H9 (cell line): ENCODE measurements around the gene CHCHD6. TPM values are rescaled to one million over a fixed set of nuclear protein-coding genes. Genes with fewer than 3 reads are reported as not detected.
A peak's percentile ranks its signal among the peaks of the same experiment; 100 is the strongest.

Experiments
- DNase-seq: peaks from one replicate; pipeline ENCODE4 v3.0.0-alpha.2; 2017
- H2AFZ ChIP-seq: one replicate; pipeline ENCODE4 v1.6.1; 2013; ENCODE audit warnings: mild to moderate bottlenecking, low read length, control low read depth, moderate library complexity
- H2AK5ac ChIP-seq: 2 replicates; pipeline ENCODE4 v1.6.1; 2013; ENCODE audit warnings: low read length, control low read depth, mixed read lengths; ENCODE audit not compliant: insufficient read length
- H2BK120ac ChIP-seq: one replicate; pipeline ENCODE4 v1.6.1; 2013; ENCODE audit warnings: low read depth, mild to moderate bottlenecking, low read length, control low read depth, inconsistent platforms; ENCODE audit not compliant: poor library complexity, severe bottlenecking
- H2BK12ac ChIP-seq: 2 replicates; pipeline ENCODE4 v1.6.1; 2013; ENCODE audit warnings: low read length, control low read depth, mixed read lengths, low read depth; ENCODE audit not compliant: insufficient read length
- H2BK15ac ChIP-seq: 2 replicates; pipeline ENCODE4 v1.6.1; 2013; ENCODE audit warnings: low read depth, low read length, control low read depth
- H2BK20ac ChIP-seq: one replicate; pipeline ENCODE4 v1.6.1; 2013; ENCODE audit warnings: low read depth, mild to moderate bottlenecking, low read length, control low read depth, inconsistent platforms; ENCODE audit not compliant: poor library complexity, severe bottlenecking
- H2BK5ac ChIP-seq: 2 replicates; pipeline ENCODE4 v1.6.1; 2013; ENCODE audit warnings: low read length, control low read depth, mixed read lengths; ENCODE audit not compliant: insufficient read length
- H3K14ac ChIP-seq: 2 replicates; pipeline ENCODE4 v1.6.1; 2013; ENCODE audit warnings: low read length, control low read depth; ENCODE audit not compliant: insufficient read depth
- H3K18ac ChIP-seq: 2 replicates; pipeline ENCODE4 v1.6.1; 2013; ENCODE audit warnings: low read depth, mild to moderate bottlenecking, mixed read lengths, low read length, control low read depth; ENCODE audit not compliant: insufficient read length
- H3K23ac ChIP-seq: 2 replicates; pipeline ENCODE4 v1.6.1; 2013; ENCODE audit warnings: low read length, control low read depth, mixed read lengths, low read depth; ENCODE audit not compliant: insufficient read length
- H3K23me2 ChIP-seq: 2 replicates; pipeline ENCODE4 v1.6.1; 2013; ENCODE audit warnings: low read depth, mild to moderate bottlenecking, mixed read lengths, low read length, control low read depth; ENCODE audit not compliant: insufficient read length, poor library complexity, severe bottlenecking
- H3K27ac ChIP-seq: 2 replicates; pipeline ENCODE4 v1.5.1; 2013; ENCODE audit warnings: low read length, control low read depth, mixed read lengths, low read depth; ENCODE audit not compliant: insufficient read length
- H3K27me3 ChIP-seq: 2 replicates; pipeline ENCODE4 v1.6.1; 2013; ENCODE audit warnings: low read length, control low read depth, inconsistent platforms; ENCODE audit not compliant: insufficient read depth
- H3K4ac ChIP-seq: 2 replicates; pipeline ENCODE4 v1.6.1; 2013; ENCODE audit warnings: low read depth, mild to moderate bottlenecking, control low read depth, inconsistent platforms, low read length, moderate library complexity
- H3K4me1 ChIP-seq: 2 replicates; pipeline ENCODE4 v1.6.1; 2013; ENCODE audit warnings: low read length, control low read depth, inconsistent platforms; ENCODE audit not compliant: insufficient read depth
- H3K4me2 ChIP-seq: 2 replicates; pipeline ENCODE4 v1.6.1; 2013; ENCODE audit warnings: low read length, control low read depth, mixed read lengths; ENCODE audit not compliant: insufficient read length, insufficient read depth
- H3K56ac ChIP-seq: 2 replicates; pipeline ENCODE4 v1.6.1; 2013; ENCODE audit warnings: low read depth, mild to moderate bottlenecking, mixed read lengths, low read length, control low read depth; ENCODE audit not compliant: insufficient read length
- H3K79me1 ChIP-seq: 2 replicates; pipeline ENCODE4 v1.6.1; 2013; ENCODE audit warnings: low read depth, mild to moderate bottlenecking, moderate library complexity, low read length, control low read depth, inconsistent platforms; ENCODE audit not compliant: insufficient read depth, poor library complexity, severe bottlenecking
- H3K79me2 ChIP-seq: 2 replicates; pipeline ENCODE4 v1.6.1; 2013; ENCODE audit warnings: low read length, control low read depth, inconsistent platforms; ENCODE audit not compliant: insufficient read depth
- H3K9ac ChIP-seq: 2 replicates; pipeline ENCODE4 v1.6.1; 2013; ENCODE audit warnings: low read length, control low read depth, mixed read lengths; ENCODE audit not compliant: insufficient read length; ENCODE audit errors: extremely low read depth
- H3K9me3 ChIP-seq: one replicate; pipeline ENCODE4 v1.6.1; 2013; ENCODE audit warnings: low read depth, low read length, inconsistent platforms; ENCODE audit not compliant: control insufficient read depth
- H3T11ph ChIP-seq: one replicate; pipeline ENCODE4 v1.6.1; 2013; ENCODE audit warnings: mild to moderate bottlenecking, low read length, control low read depth, inconsistent platforms
- H4K20me1 ChIP-seq: one replicate; pipeline ENCODE4 v1.6.1; 2013; ENCODE audit not compliant: control insufficient read depth, insufficient read length, insufficient read depth
- H4K5ac ChIP-seq: 2 replicates; pipeline ENCODE4 v1.6.1; 2013; ENCODE audit warnings: low read depth, mild to moderate bottlenecking, mixed read lengths, low read length, control low read depth; ENCODE audit not compliant: insufficient read length
- H4K8ac ChIP-seq: replicated peaks from 2 replicates; pipeline ENCODE4 v1.6.1; 2013; ENCODE audit warnings: low read length, control low read depth, mixed read lengths, low read depth; ENCODE audit not compliant: insufficient read length
- H4K91ac ChIP-seq: 2 replicates; pipeline ENCODE4 v1.6.1; 2013; ENCODE audit warnings: low read depth, mild to moderate bottlenecking, moderate library complexity, mixed read lengths, low read length, control low read depth; ENCODE audit not compliant: insufficient read length
- H3K27ac Mint-ChIP-seq, 3 experiments: 2 replicates in 2 of 3; 3 replicates in 1 of 3; pipeline ENCODE4 v1.8.0; 2020 to 2021; ENCODE audit warnings: mixed read lengths in 3 of 3, mild to moderate bottlenecking in 1 of 3, moderate library complexity in 1 of 3
- H3K27me3 Mint-ChIP-seq: 2 replicates; pipeline ENCODE4 v1.8.0; 2021; ENCODE audit warnings: low read depth, mild to moderate bottlenecking, moderate library complexity, mixed read lengths
- H3K36me3 Mint-ChIP-seq, 3 experiments: 2 replicates in 2 of 3; 3 replicates in 1 of 3; pipeline ENCODE4 v1.8.0; 2020 to 2021; ENCODE audit warnings: low read depth in 3 of 3, mixed read lengths in 3 of 3; ENCODE audit not compliant: insufficient read depth in 1 of 3
- H3K4me1 Mint-ChIP-seq, 2 experiments: 2 replicates each; pipeline ENCODE4 v1.8.0; 2020; ENCODE audit warnings: mixed read lengths in 2 of 2
- H3K4me3 Mint-ChIP-seq, 2 experiments: 2 replicates in 1 of 2; 3 replicates in 1 of 2; pipeline ENCODE4 v1.8.0; 2020 to 2021; ENCODE audit warnings: mild to moderate bottlenecking in 2 of 2, mixed read lengths in 2 of 2, moderate library complexity in 1 of 2
- H3K9me3 Mint-ChIP-seq, 2 experiments: 2 replicates in 1 of 2; 3 replicates in 1 of 2; pipeline ENCODE4 v1.8.0; 2020; ENCODE audit warnings: mild to moderate bottlenecking in 2 of 2, mixed read lengths in 2 of 2, moderate library complexity in 1 of 2
- CTCF ChIP-seq: fragments of 200-600 bp; sonication (generic); conservative IDR thresholded peaks from 3 replicates; pipeline ENCODE4 v1.8.0; 2021; ENCODE audit warnings: antibody characterized with exemption, mild to moderate bottlenecking
- WGBS: extraction: QIAGEN DNeasy Blood & Tissue Kit; methylation state at CpG from one replicate; pipeline ENCODE4 v1.1.7; 2013; ENCODE audit warnings: missing lambda C conversion rate, low lambda C conversion rate, mixed read lengths; ENCODE audit not compliant: insufficient read length; ENCODE audit errors: extremely low coverage; 5-methylcytosine and 5-hydroxymethylcytosine counted together
- total RNA-seq: library from RNA; stranded (reverse); gene quantifications from 2 replicates; pipeline ENCODE4 v1.2.1, GENCODE V29; 2021

The CHCHD6 gene
- total RNA-seq, 1 experiment from 2014 or later: 34.2 TPM

- Histone ChIP-seq H2AFZ (no peak overlapping the region), H3K27ac (no peak overlapping the region), H3K9me3 (no peaks in the 10 kb centered on the region), H2BK15ac (no peak overlapping the region), H3K9ac (no peak overlapping the region), H2BK5ac (no peak overlapping the region), H3T11ph (no peak overlapping the region), H3K14ac (no peak overlapping the region; the same call in 1 of the 2 replicates), H2BK12ac (no peak overlapping the region), H3K79me2 (no peaks in the 10 kb centered on the region), H3K4me2 (no peak overlapping the region), H3K23ac (no peak overlapping the region), H4K5ac (no peak overlapping the region), H3K4ac (no peak overlapping the region), H2BK120ac (no peak overlapping the region), H2BK20ac (no peak overlapping the region), H3K18ac (no peak overlapping the region), H3K56ac (no peak overlapping the region), H4K20me1 (no peaks in the 10 kb centered on the region), H4K8ac (no peak overlapping the region), H2AK5ac (no peak overlapping the region), H3K23me2 (no peaks in the 10 kb centered on the region), H4K91ac (no peak overlapping the region), H3K4me1 (no peaks in the 10 kb centered on the region), H3K27me3 (no peaks in the 10 kb centered on the region), H3K79me1 (no peaks in the 10 kb centered on the region)
- peaks cover 22 to 23% of the 10 kb centered on the region in 2 experiments for H3K4me1 Mint-ChIP-seq
- no peak for TF ChIP-seq CTCF
- no peak overlapping the region for H3K4me3 Mint-ChIP-seq
- no CpG with 5 or more reads among the region's 10 CpGs for WGBS
- no peaks in the 10 kb centered on the region; a peak in 1 of 7 replicates for H3K36me3 Mint-ChIP-seq
- no peaks in the 10 kb centered on the region for H3K9me3 Mint-ChIP-seq
- no peaks in the 10 kb centered on the region for H3K27me3 Mint-ChIP-seq
- peak overlapping the region; percentile 13 to 57 (median 49); a peak in 2 of 7 replicates for H3K27ac Mint-ChIP-seq
- no peak for DNase-seq
Observed at GRCh38 chr3:126958638-126959085, 254.6 kb downstream of the CHCHD6 start.
